DMS 273 treated with DMSO at 0.1 percent for 48 hours (cell line): Measurements from ENCODE around the gene GLIPR1L1.
A peak's percentile ranks its signal among the peaks of the same experiment; 100 is the strongest.
"Not testable (repeated sequence)": the region's sequence is repeated elsewhere in the genome, so short reads cannot be mapped to it uniquely, and the experiment has no call there.

Source experiments
- DNase-seq: peaks from one replicate; lab custom pipeline; 2025; lab: John Stamatoyannopoulos, UW

GLIPR1L1 gene

GRCh38 chr12:75334384-75335030 lies at the start of gene GLIPR1L1:
Gene GLIPR1L1, plus strand, starts transcription at chr12:75334670. Its CDS starts 59 bp downstream, at chr12:75334729.
- DNase-seq, result no peak

- DNase-seq, result no peak
Measured at GRCh38 chr12:75288860-75289259, 45.6 kb upstream of the GLIPR1L1 start.

- no peak for DNase-seq
Measured at GRCh38 chr12:75289753-75290152, 44.7 kb upstream of the GLIPR1L1 start.

GRCh38 chr12:75291014-75291413 lies 43.5 kb upstream of the GLIPR1L1 start:
- no peak for DNase-seq

GRCh38 chr12:75294336-75294735 lies 40.1 kb upstream of the GLIPR1L1 start:
- no peak for DNase-seq

GRCh38 chr12:75294797-75295196 lies 39.7 kb upstream of the GLIPR1L1 start:
- DNase-seq, result no peak

- DNase-seq, result no peak
Measured at GRCh38 chr12:75302225-75302624, 32.2 kb upstream of the GLIPR1L1 start.

GRCh38 chr12:75302781-75303180 lies 31.7 kb upstream of the GLIPR1L1 start:
- no peak for DNase-seq

- no peak for DNase-seq
Measured at GRCh38 chr12:75305412-75306332, 28.8 kb upstream of the GLIPR1L1 start.

- DNase-seq, result no peak
Measured at GRCh38 chr12:75308279-75308678, 26.2 kb upstream of the GLIPR1L1 start.

GRCh38 chr12:75311369-75311768 lies 23.1 kb upstream of the GLIPR1L1 start:
- no peak for DNase-seq

- no peak for DNase-seq
Measured at GRCh38 chr12:75315518-75315917, 19.0 kb upstream of the GLIPR1L1 start.

- DNase-seq, result no peak
Measured at GRCh38 chr12:75317784-75318183, 16.7 kb upstream of the GLIPR1L1 start.

GRCh38 chr12:75322464-75322863 lies 12.0 kb upstream of the GLIPR1L1 start:
- DNase-seq, result no peak

GRCh38 chr12:75323663-75324062 lies 10.8 kb upstream of the GLIPR1L1 start:
- no peak for DNase-seq

GRCh38 chr12:75327642-75328041 lies 6.8 kb upstream of the GLIPR1L1 start:
- no peak for DNase-seq

- DNase-seq, result peak; percentile 5
Measured at GRCh38 chr12:75329918-75330826, 4.3 kb upstream of the GLIPR1L1 start, which contains the start of gene CAPS2. Gene CAPS2, minus strand, starts transcription at chr12:75330324. Its CDS starts 3,826 bp downstream, at chr12:75326498.

- no peak for DNase-seq
Measured at GRCh38 chr12:75337905-75338304, 3.4 kb downstream of the GLIPR1L1 start.

- no peak for DNase-seq
Measured at GRCh38 chr12:75341873-75342272, 7.4 kb downstream of the GLIPR1L1 start.

- DNase-seq, result no peak
Measured at GRCh38 chr12:75345531-75345930, 11.1 kb downstream of the GLIPR1L1 start.

- not testable (repeated sequence) for DNase-seq
Measured at GRCh38 chr12:75346215-75346614, 11.7 kb downstream of the GLIPR1L1 start.

- no peak for DNase-seq
Measured at GRCh38 chr12:75349946-75350345, 15.5 kb downstream of the GLIPR1L1 start.
